Right atrium auricular region (tissue), 2 donors: ENCODE results near the gene SIX2. TPM values are rescaled to one million over a fixed set of nuclear protein-coding genes. Genes with fewer than 3 reads are reported as not detected.
A peak's percentile ranks its signal among the peaks of the same experiment; 100 is the strongest.

Source experiments
- DNase-seq: peaks from one replicate; pipeline ENCODE4 v3.0.0-alpha.2; 2019; ENCODE audit warnings: low spot score
- H3K27ac ChIP-seq, 2 donors: fragments of 200-600 bp; sonication (generic); 1 replicate in 1 of 2; 2 replicates in 1 of 2; pipeline ENCODE4 v1.5.1; 2016 to 2019
- H3K27me3 ChIP-seq, 2 donors: fragments of 200-600 bp; sonication (generic); one replicate each; pipeline versions ENCODE4 v1.5.1 to v1.6.0; 2017 to 2019
- H3K36me3 ChIP-seq: fragments of 200-600 bp; sonication (generic); one replicate; pipeline ENCODE4 v1.5.1; 2016
- H3K4me1 ChIP-seq, 2 donors: fragments of 200-600 bp; sonication (generic); one replicate each; pipeline versions ENCODE4 v1.5.1 to v1.6.0; 2017 to 2019
- H3K4me3 ChIP-seq, 2 donors: fragments of 200-600 bp; sonication (generic); 1 replicate in 1 of 2; 2 replicates in 1 of 2; pipeline ENCODE4 v1.5.1; 2017 to 2019; ENCODE audit warnings: mild to moderate bottlenecking in 1 of 2, moderate library complexity in 1 of 2
- H3K9me3 ChIP-seq, 2 donors: fragments of 200-600 bp; sonication (generic); one replicate each; pipeline ENCODE4 v1.5.1; 2019
- total RNA-seq, 2 donors: library from RNA; depleted of rRNA; stranded (reverse); fragments of >200 nt; gene quantifications; one replicate each; pipeline ENCODE4 v1.1.0, GENCODE V29; 2016
- TF ChIP-seq, protein P1 (sequence below), 2 donors: fragments of 200-600 bp; sonication (generic); IDR thresholded peaks; one replicate each; pipeline ENCODE4 v1.5.1; 2019; ENCODE audit warnings: antibody characterized with exemption in 2 of 2

SIX2 gene
- total RNA-seq, 2 donors from 2014 or later = 1.1 to 2.3 TPM

DNA sequence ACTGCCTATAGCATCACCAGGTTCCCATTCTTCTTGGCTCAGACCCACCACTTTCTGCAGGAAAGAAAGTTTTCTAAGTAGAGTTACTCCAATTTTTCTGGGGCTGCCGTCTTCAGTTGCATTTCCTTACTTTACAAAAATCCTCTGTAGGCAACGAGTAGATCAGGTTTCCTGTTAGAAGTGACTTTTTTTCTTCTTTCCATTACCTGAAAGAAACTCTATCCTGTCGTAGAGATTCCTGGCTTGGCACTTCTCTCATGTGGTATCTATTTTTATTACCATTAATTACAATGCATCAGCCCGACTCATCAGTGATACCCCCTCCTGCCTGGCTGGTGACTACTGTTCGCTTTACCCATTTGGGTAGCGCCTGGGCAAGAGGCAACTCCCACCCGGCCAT is 5.6 kb upstream of the SIX2 start:
- Histone ChIP-seq H3K36me3 (no peaks in the 10 kb centered on the region), H3K27me3 (peaks cover 9 to 18% of the 10 kb centered on the region in 2 donors), H3K4me1 (peaks cover 0 to 36% of the 10 kb centered on the region in 2 donors), H3K27ac (no peak overlapping the region), H3K4me3 (no peak overlapping the region), H3K9me3 (no peaks in the 10 kb centered on the region)
- TF ChIP-seq, protein P1, sequence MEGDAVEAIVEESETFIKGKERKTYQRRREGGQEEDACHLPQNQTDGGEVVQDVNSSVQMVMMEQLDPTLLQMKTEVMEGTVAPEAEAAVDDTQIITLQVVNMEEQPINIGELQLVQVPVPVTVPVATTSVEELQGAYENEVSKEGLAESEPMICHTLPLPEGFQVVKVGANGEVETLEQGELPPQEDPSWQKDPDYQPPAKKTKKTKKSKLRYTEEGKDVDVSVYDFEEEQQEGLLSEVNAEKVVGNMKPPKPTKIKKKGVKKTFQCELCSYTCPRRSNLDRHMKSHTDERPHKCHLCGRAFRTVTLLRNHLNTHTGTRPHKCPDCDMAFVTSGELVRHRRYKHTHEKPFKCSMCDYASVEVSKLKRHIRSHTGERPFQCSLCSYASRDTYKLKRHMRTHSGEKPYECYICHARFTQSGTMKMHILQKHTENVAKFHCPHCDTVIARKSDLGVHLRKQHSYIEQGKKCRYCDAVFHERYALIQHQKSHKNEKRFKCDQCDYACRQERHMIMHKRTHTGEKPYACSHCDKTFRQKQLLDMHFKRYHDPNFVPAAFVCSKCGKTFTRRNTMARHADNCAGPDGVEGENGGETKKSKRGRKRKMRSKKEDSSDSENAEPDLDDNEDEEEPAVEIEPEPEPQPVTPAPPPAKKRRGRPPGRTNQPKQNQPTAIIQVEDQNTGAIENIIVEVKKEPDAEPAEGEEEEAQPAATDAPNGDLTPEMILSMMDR (IDR thresholded peaks at IDR 0.05) = no peak
- DNase-seq = no peak

DNA sequence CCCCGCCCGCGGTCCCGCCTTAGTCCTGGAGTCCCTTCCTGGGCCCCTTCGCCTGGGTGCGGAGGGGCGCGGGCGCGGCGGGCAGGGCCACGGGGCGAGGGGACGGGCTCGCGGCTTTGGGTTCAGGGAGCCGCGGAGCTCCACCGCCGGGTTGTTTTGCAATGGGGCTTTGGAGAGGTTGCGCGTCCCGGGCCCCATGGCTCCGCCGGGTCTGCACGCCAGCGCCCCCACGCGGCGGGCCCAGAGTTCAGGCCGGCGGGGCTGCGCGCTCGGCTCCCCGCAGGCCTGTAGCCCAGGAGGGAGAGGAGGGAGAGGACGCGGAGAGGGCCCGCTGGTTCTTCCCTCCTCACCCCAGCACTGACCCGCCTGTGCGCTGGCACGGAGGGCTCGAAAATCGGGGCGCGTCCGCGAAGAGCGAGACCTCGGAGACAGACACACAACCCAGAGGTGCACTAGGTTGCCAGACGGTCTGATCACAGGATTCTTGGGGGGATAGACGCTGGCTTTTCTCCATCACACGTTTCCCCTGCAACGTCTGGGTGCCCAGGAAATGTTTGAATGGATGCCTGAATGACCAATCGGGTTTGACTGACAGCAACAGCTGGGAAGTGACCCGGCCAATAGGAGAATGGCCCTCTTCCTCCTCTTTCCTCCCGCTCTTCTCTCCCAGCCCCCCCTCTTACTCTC is 4.9 kb upstream of the SIX2 start:
- H3K4me3 ChIP-seq = peak overlapping the region; percentile 10 to 55
- peaks cover 0 to 39% of the 10 kb centered on the region in 2 donors for H3K4me1 ChIP-seq
- H3K27me3 ChIP-seq = peaks cover 9 to 18% of the 10 kb centered on the region in 2 donors
- no peaks in the 10 kb centered on the region for H3K36me3 ChIP-seq
- no peaks in the 10 kb centered on the region for H3K9me3 ChIP-seq
- TF ChIP-seq, protein P1 (IDR thresholded peaks at IDR 0.05) = peak; percentile 51 to 82
- peak overlapping the region; percentile 27 to 60 for H3K27ac ChIP-seq
- DNase-seq = no peak

DNA sequence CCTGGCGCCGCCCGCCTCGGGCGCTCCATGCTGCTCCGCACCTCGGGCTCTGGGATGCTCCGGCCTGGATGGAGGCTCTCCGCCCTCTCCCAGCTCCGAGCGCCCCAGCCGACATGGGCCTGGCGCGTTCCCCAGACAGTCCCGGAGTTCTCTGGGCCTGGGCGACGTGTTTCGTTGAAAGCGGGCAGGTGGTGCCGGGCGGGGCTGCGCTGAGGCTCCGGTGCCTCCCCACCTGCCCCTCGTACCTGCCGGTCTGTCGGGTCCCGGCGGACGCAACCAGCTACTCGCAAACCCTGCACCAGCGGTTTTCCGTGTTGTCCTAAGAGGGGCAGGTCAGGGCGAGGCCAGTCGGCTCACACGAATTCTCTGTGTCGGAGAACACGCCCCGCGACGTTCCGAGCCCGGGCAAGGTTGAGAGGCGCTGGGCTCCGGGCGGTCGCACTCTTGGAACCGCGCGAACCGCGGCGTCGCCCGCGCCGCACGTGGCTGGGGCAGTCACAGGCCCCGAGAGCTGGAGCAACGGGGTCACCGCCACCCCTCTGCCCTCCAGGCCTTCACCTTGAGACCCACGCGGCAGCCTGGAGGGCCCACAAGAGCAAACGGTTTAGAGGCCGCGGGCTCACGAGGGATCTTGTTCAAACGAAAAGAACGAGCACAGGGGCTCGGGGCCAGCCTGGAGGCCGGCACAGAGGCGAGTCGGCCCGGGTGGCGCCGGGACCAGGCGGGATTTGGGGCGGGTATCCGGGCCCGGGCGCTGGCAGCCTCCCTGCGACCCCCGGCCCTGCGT is 4.2 kb upstream of the SIX2 start:
- peaks cover 9 to 18% of the 10 kb centered on the region in 2 donors for H3K27me3 ChIP-seq
- no peaks in the 10 kb centered on the region for H3K9me3 ChIP-seq
- no peak for DNase-seq
- peak overlapping the region; percentile 10 to 55 for H3K4me3 ChIP-seq
- H3K4me1 ChIP-seq = peaks cover 0 to 47% of the 10 kb centered on the region in 2 donors
- TF ChIP-seq, protein P1 (IDR thresholded peaks at IDR 0.05) = no peak
- H3K27ac ChIP-seq = peak overlapping the region; percentile 27 to 60
- H3K36me3 ChIP-seq = no peaks in the 10 kb centered on the region

DNA sequence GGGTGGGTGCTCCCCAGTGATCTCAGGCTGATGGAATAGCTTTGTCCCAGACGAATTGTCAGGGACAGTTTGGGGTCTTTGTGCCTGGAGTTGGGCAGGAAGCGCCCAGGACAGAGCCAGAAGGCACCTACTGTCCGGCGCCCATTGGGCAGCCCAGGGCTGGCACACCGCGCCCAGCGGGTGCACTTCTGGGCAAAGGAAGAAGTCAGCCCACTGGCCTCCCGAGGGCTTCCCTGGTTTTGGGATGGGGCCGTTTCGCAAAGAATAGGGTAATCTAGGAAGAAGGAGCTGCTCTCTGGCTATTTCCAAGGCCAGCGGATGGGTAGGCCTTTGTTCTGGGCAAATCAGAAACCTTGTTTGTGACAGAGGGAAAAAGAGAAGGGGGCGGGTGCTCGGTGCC is 3.5 kb upstream of the SIX2 start:
- Histone ChIP-seq H3K4me1 (peaks cover 0 to 52% of the 10 kb centered on the region in 2 donors), H3K36me3 (no peaks in the 10 kb centered on the region), H3K4me3 (no peak overlapping the region), H3K9me3 (no peaks in the 10 kb centered on the region), H3K27ac (no peak overlapping the region), H3K27me3 (peaks cover 14 to 22% of the 10 kb centered on the region in 2 donors)
- DNase-seq = no peak
- TF ChIP-seq, protein P1 (IDR thresholded peaks at IDR 0.05) = no peak

DNA sequence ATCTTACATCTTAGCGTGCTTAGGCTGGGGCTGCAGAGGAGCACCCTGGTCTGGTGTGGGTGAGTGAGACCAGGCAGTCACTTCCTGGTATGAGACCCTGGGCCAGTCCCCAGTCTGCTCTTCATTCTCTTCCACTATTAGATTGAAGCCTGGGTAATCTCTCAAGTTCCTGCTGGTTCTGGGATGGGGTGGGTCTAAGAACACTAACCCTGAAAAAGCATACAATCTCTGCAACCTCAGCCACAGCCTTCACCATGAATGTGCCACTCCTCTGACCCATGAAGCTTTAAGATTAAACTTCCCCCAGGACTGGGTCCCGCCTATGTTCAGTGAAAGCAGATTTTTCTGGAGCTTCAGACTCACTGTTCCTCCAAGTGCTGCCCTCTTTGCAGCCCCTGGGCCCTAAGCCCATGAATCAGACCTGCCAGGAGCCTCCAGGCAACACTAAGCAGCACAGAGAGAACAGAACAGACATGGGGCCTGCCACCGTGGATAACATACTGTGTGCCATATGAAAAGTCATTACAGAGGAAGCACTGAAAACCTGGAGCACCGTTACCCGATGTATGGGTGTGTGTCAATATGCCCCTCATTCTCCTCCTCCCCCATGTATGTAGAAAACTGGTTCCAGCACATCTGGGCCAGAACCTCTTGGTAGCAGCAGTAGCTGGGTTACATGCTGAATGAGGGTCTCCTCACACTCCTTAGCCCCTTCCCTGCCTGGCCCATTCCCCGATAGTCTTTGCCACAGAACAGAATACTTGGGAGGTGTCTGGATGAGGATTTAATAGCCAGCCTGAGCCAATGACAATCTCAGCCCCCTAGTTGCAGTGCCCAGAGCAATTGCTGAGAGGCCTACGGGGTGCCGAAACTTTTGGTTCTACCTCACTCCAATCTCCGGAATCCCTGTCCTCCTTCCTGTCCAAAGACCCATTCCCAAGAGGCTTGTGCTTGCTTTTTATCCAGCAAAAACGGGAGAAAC is 2.7 kb upstream of the SIX2 start:
- no peak for DNase-seq
- Histone ChIP-seq H3K4me3 (no peak overlapping the region), H3K9me3 (no peaks in the 10 kb centered on the region), H3K36me3 (no peaks in the 10 kb centered on the region), H3K27ac (no peak overlapping the region), H3K4me1 (peaks cover 0 to 60% of the 10 kb centered on the region in 2 donors), H3K27me3 (peaks cover 18 to 22% of the 10 kb centered on the region in 2 donors)
- TF ChIP-seq, protein P1 (IDR thresholded peaks at IDR 0.05) = no peak
